HG03159 (cell line): ENCODE measurements around the gene FPGT.
"Not testable (repeated sequence)": the region's sequence is repeated elsewhere in the genome, so short reads cannot be mapped to it uniquely, and the experiment has no call there.

Experiments
- ATAC-seq: cut with Tn5 transposase; IDR thresholded peaks from one replicate; pipeline ENCODE4 v1.9.1; 2021; ENCODE audit warnings: mild to moderate bottlenecking, moderate library complexity; ENCODE audit not compliant: unreplicated experiment

FPGT gene

DNA sequence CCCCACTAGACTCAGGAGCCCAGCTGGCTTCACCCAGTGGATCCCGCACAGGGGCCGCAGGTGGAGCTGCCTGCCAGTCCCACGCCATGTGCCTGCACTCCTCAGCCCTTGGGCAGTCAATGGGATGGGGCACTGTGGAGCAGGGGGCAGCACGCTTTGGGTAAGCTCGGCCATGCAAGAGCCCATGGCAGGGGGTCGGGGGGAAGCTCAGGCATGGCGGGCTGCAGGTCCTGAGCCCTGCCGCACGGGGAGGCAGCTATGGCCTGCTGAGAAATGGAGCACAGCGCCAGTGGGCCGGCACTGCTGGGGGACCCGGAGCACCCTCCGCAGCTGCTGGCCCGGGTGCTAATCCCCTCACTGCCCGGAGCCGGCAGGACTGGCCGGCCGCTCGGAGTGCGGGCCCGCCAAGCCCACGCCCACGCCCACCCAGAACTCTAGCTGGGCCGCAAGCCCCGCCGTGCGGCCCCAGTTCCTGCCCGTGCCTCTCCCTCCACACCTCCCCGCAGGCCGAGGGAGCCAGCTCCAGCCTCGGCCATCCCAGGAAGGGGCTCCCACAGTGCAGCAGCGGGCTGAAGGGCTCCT is 55.3 kb downstream of the FPGT start:
- not testable (repeated sequence) for ATAC-seq
